Adrenal gland (tissue), 5 donors: ENCODE results near the gene SPATS2.

Experiments used
- POLR2A ChIP-seq, 2 donors: fragments of 450-650 bp; IDR thresholded peaks; one replicate each; pipeline ENCODE4 v1.6.1; 2017; ENCODE audit warnings: antibody characterized with exemption in 2 of 2, mild to moderate bottlenecking in 2 of 2, moderate library complexity in 1 of 2
- TF ChIP-seq, protein P1 (sequence below), 6 experiments: fragments of 450-650 bp in 4 of 6; fragments of 200-600 bp in 2 of 6; sonication (generic) in 1 of 6; IDR thresholded peaks; 1 replicate in 5 of 6; 2 replicates in 1 of 6; pipeline versions ENCODE4 v1.5.1 to v1.8.0; 2016 to 2021; ENCODE audit warnings: antibody characterized with exemption in 6 of 6, mild to moderate bottlenecking in 2 of 6, moderate library complexity in 1 of 6
- donor health status: DM: no; HTN: no; CAD: no.

DNA sequence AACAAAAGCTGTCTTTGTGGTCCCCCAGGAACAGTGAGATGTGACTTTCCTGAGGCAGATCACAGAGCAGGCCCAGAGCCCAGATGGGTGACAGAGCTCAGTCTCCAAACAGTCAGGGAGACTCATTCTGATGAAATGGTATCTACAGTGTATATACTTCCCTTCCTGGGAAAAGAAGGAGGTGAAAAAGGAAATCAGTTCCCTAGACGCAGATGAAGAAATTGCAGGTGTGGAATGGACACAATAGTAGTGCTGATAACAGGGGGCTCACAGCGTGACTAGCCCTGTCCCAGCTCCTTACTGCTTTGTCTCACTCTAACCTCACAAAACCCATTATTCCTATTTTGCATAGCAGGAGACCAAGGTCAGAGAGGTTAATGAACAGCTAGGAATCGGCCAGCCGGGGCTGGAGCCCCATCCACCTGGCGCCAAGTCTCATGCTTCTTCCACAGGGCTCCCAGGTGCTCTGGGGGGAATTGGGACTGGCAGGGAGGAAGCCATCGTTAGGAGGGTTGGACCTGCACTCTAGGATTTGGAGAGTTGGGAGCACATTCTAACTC is 183.5 kb downstream of the SPATS2 start:
- TF ChIP-seq, protein P1, sequence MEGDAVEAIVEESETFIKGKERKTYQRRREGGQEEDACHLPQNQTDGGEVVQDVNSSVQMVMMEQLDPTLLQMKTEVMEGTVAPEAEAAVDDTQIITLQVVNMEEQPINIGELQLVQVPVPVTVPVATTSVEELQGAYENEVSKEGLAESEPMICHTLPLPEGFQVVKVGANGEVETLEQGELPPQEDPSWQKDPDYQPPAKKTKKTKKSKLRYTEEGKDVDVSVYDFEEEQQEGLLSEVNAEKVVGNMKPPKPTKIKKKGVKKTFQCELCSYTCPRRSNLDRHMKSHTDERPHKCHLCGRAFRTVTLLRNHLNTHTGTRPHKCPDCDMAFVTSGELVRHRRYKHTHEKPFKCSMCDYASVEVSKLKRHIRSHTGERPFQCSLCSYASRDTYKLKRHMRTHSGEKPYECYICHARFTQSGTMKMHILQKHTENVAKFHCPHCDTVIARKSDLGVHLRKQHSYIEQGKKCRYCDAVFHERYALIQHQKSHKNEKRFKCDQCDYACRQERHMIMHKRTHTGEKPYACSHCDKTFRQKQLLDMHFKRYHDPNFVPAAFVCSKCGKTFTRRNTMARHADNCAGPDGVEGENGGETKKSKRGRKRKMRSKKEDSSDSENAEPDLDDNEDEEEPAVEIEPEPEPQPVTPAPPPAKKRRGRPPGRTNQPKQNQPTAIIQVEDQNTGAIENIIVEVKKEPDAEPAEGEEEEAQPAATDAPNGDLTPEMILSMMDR (IDR thresholded peaks at IDR 0.05): no peak
- no peak for TF ChIP-seq POLR2A (IDR thresholded peaks at IDR 0.05)
